Thymus (tissue), 14 donors: Measurements from ENCODE around the gene C1QTNF9B. TPM values are rescaled to one million over a fixed set of nuclear protein-coding genes. Genes with fewer than 3 reads are reported as not detected.
"Not testable (repeated sequence)": the region's sequence is repeated elsewhere in the genome, so short reads cannot be mapped to it uniquely, and the experiment has no call there.

Experiments
- DNase-seq, 9 donors: peaks; one replicate each; pipeline ENCODE4 v3.0.0-alpha.2; 2013; ENCODE audit warnings: low spot score in 9 of 9, low read depth in 6 of 9, missing footprints in 1 of 9
- H3K27ac ChIP-seq, 2 donors: one replicate each; pipeline ENCODE4 v1.5.1; 2013; ENCODE audit warnings: control low read depth in 1 of 2, low read depth in 1 of 2, low read length in 1 of 2, mild to moderate bottlenecking in 1 of 2, moderate library complexity in 1 of 2
- H3K27me3 ChIP-seq, 2 donors: one replicate each; pipeline ENCODE4 v1.5.1; 2013; ENCODE audit warnings: low read length in 1 of 2; ENCODE audit not compliant: control insufficient read depth in 2 of 2, insufficient read depth in 1 of 2
- H3K36me3 ChIP-seq, 2 donors: one replicate each; pipeline ENCODE4 v1.5.1; 2013; ENCODE audit warnings: low read length in 1 of 2, mild to moderate bottlenecking in 1 of 2, moderate library complexity in 1 of 2; ENCODE audit not compliant: control insufficient read depth in 2 of 2, insufficient read depth in 2 of 2
- H3K4me1 ChIP-seq, 2 donors: one replicate each; pipeline ENCODE4 v1.5.1; 2013; ENCODE audit warnings: low read length in 2 of 2; ENCODE audit not compliant: control insufficient read depth in 2 of 2, insufficient read depth in 2 of 2
- H3K4me3 ChIP-seq, 2 donors: one replicate each; pipeline ENCODE4 v1.5.1; 2013; ENCODE audit warnings: low read length in 2 of 2, control low read depth in 1 of 2, mild to moderate bottlenecking in 1 of 2
- H3K9me3 ChIP-seq, 2 donors: one replicate each; pipeline ENCODE4 v1.5.1; 2013; ENCODE audit warnings: low read length in 1 of 2, mild to moderate bottlenecking in 1 of 2; ENCODE audit not compliant: control insufficient read depth in 2 of 2, insufficient read depth in 1 of 2
- WGBS: extraction: QIAGEN DNeasy Blood & Tissue Kit; methylation state at CpG from one replicate; pipeline ENCODE4 v1.1.7; 2013; 5-methylcytosine and 5-hydroxymethylcytosine counted together
- long read RNA-seq, 10 donors: transcript quantifications; one replicate each; lab custom pipeline, GENCODE V29; 2026
- polyA plus RNA-seq: library from polyadenylated mRNA; stranded (reverse); fragments of 200-250 nt; gene quantifications from one replicate; pipeline ENCODE4 v1.2.3, GENCODE V29; 2013
- total RNA-seq: library from RNA; stranded (reverse); fragments of 120-200 nt; gene quantifications from one replicate; pipeline ENCODE4 v1.2.4, GENCODE V29; 2013
- donor health status: healthy.

The C1QTNF9B gene
- 0.38 TPM for total RNA-seq
- polyA plus RNA-seq, result 0.34 TPM
- long read RNA-seq, donor 1, result 0 reads
- long read RNA-seq, donor 2, result 0 reads
- long read RNA-seq, donor 3, result 0 reads
- long read RNA-seq, donor 4, result 0 reads
- long read RNA-seq, donor 5, result 0 reads
- long read RNA-seq, donor 6, result 0 reads
- long read RNA-seq, donor 7, result 0 reads
- long read RNA-seq, donor 8, result 0 reads
- long read RNA-seq, donor 9, result 0 reads
- long read RNA-seq, donor 10, result 0 reads

DNA sequence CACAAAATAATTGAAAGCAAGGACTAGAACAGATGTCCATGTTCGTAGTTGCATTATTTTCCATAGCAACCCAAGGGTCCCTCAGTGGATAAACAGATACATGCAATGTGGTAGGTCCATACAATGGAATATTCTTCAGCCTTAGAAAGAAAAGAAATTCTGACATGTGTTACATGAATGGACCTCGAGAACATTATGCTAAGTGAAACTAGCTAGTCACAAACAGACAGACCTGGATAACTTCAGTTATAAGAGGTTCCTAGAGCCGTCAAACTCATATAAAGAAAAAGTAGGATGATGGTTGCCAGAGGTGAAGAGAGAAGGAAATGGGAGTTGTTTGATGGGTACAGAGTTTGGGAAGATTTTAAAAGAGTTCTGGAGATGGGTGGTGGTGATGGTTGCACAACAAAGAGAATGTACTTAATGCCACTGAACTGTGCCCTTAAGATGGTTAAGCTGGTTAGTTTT is at the start of gene C1QTNF9B:
Gene C1QTNF9B, minus strand, starts transcription at position 51 of the 468 bp plus-strand sequence.
- H3K9me3 ChIP-seq, H3K36me3 ChIP-seq, H3K27ac ChIP-seq, H3K4me3 ChIP-seq, H3K4me1 ChIP-seq, DNase-seq: not testable (repeated sequence)
- H3K27me3 ChIP-seq, result peaks cover 6 to 18% of the 10 kb centered on the region in 2 donors
- 96% methylated on average over 3 of the region's 3 CpGs for WGBS

DNA sequence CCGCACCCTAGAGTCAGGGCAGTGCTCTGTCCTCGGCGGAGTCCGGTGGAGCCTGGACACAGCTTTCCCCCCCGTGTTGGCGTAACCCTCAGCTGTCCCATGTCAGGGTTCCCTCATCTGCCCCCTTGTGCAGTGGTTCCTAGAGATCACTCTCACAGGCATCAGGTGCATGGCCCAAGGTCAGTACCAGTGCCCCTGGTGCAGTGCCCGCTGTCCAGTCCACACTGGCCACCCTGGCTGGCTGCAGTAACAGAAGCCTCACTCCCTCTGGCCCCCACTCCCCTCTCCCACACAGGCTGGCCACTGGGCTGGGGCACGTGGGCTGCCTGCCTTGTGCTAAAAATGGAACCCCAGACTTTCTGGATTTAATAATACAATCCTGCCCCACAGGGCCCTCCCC is 49.6 kb upstream of the C1QTNF9B start:
- no peaks in the 10 kb centered on the region for H3K4me1 ChIP-seq
- no peaks in the 10 kb centered on the region for H3K36me3 ChIP-seq
- no peaks in the 10 kb centered on the region for H3K9me3 ChIP-seq
- H3K27ac ChIP-seq, result no peak overlapping the region
- 94% methylated on average over 8 of the region's 8 CpGs for WGBS
- no peak overlapping the region for H3K4me3 ChIP-seq
- DNase-seq, result no peak
- H3K27me3 ChIP-seq, result peaks cover 0 to 19% of the 10 kb centered on the region in 2 donors

- Histone ChIP-seq H3K36me3 (no peaks in the 10 kb centered on the region), H3K4me3 (no peak overlapping the region), H3K27me3 (peaks cover 0 to 19% of the 10 kb centered on the region in 2 donors), H3K27ac (no peak overlapping the region), H3K4me1 (no peaks in the 10 kb centered on the region), H3K9me3 (no peaks in the 10 kb centered on the region)
- 85% methylated on average over 19 of the region's 19 CpGs for WGBS
- no peak for DNase-seq
Measured at GRCh38 chr13:23946067-23946466, 48.8 kb upstream of the C1QTNF9B start.

- Histone ChIP-seq H3K27ac (no peak overlapping the region), H3K4me3 (no peak overlapping the region), H3K36me3 (no peaks in the 10 kb centered on the region), H3K27me3 (peaks cover 0 to 19% of the 10 kb centered on the region in 2 donors), H3K4me1 (no peaks in the 10 kb centered on the region), H3K9me3 (no peaks in the 10 kb centered on the region)
- WGBS, result 80% methylated on average over 28 of the region's 28 CpGs
- DNase-seq, result no peak
Measured at GRCh38 chr13:23945612-23946011, 48.3 kb upstream of the C1QTNF9B start.

- no peaks in the 10 kb centered on the region for H3K4me1 ChIP-seq
- no peak for DNase-seq
- WGBS, result 97% methylated on average over 3 of the region's 3 CpGs
Measured at GRCh38 chr13:23941211-23941610, 43.9 kb upstream of the C1QTNF9B start.

GRCh38 chr13:23939666-23940065 is 42.4 kb upstream of the C1QTNF9B start:
- H3K27ac ChIP-seq, H3K4me3 ChIP-seq, DNase-seq, H3K36me3 ChIP-seq, H3K27me3 ChIP-seq, H3K9me3 ChIP-seq, H3K4me1 ChIP-seq: not testable (repeated sequence)
- WGBS, result 88% methylated on average over 3 of the region's 3 CpGs

More at GRCh38 chr13:23941211-23941610, 43.9 kb upstream of the C1QTNF9B start:
- Histone ChIP-seq H3K27me3 (peaks cover 0 to 10% of the 10 kb centered on the region in 2 donors), H3K9me3 (no peaks in the 10 kb centered on the region), H3K27ac (no peak overlapping the region), H3K4me3 (no peak overlapping the region), H3K36me3 (no peaks in the 10 kb centered on the region)

DNA sequence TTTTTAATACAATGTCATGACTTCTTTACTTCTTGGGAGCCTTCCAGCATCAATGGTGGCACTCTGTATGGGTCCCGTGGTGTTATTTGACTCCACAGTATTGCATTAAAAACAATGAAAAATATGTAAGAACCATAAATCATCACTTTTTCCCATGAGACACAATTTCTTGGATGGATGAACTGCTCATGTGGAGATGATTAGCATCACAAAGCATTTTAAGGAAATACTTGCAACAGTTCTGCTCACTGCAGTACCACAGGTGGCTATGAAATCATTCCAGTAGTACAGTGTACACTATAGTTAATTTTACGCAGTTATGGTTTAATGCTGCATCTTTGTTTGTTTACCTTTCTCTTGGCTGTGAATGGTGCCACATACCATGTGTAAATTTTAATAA is 37.2 kb upstream of the C1QTNF9B start:
- Histone ChIP-seq H3K4me1 (no peaks in the 10 kb centered on the region), H3K27ac (no peak overlapping the region), H3K4me3 (no peak overlapping the region), H3K9me3 (no peaks in the 10 kb centered on the region), H3K36me3 (no peaks in the 10 kb centered on the region), H3K27me3 (no peaks in the 10 kb centered on the region)
- WGBS, result 94% methylated on average over 2 of the region's 2 CpGs
- no peak for DNase-seq

- no peak for DNase-seq
- 93% methylated on average over 2 of the region's 2 CpGs for WGBS
Measured at GRCh38 chr13:23928985-23929384, 31.7 kb upstream of the C1QTNF9B start.

DNA sequence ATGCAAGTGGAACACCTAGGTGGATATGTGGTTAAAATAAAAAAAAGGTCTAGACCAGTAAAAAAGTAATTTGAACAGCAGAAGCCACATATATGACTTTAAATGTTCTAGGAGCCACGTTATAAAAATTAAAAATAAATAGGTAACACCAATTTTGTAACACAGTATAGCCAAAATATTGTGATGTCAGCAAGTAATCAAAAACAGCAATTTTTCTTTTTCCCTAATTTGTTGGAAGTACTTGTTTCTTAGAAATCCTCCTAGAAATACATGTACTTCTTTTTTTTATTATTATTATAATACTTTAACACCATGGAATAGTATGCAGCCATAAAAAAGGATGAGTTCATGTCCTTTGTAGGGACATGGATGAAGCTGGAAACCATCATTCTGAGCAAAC is 25.7 kb upstream of the C1QTNF9B start:
- 70% methylated on average over 1 of the region's 1 CpG for WGBS

More at GRCh38 chr13:23928985-23929384, 31.7 kb upstream of the C1QTNF9B start:
- Histone ChIP-seq H3K4me1 (no peaks in the 10 kb centered on the region), H3K36me3 (no peaks in the 10 kb centered on the region), H3K27me3 (no peaks in the 10 kb centered on the region), H3K27ac (no peak overlapping the region), H3K9me3 (no peaks in the 10 kb centered on the region), H3K4me3 (no peak overlapping the region)

More for the DNA sequence above, 25.7 kb upstream of the C1QTNF9B start:
- no peak overlapping the region for H3K27ac ChIP-seq
- no peak for DNase-seq
- no peaks in the 10 kb centered on the region for H3K9me3 ChIP-seq
- no peaks in the 10 kb centered on the region for H3K4me1 ChIP-seq
- H3K36me3 ChIP-seq, result no peaks in the 10 kb centered on the region
- H3K4me3 ChIP-seq, result no peak overlapping the region
- no peaks in the 10 kb centered on the region for H3K27me3 ChIP-seq
